Psoas muscle (tissue), 8 donors: Measurements from ENCODE around the gene ANXA8. TPM values are rescaled to one million over a fixed set of nuclear protein-coding genes. Genes with fewer than 3 reads are reported as not detected.
A peak's percentile ranks its signal among the peaks of the same experiment; 100 is the strongest.

Experiments used
- ATAC-seq, 4 donors: fragments of 200-7000 bp; cut with Tn5 transposase; one replicate each; pipeline ENCODE4 v1.9.1; 2020; ENCODE audit warnings: moderate library complexity in 3 of 4, mild to moderate bottlenecking in 2 of 4
- DNase-seq, 2 donors: peaks; one replicate each; pipeline ENCODE4 v3.0.0-alpha.2; 2020
- H3K27ac ChIP-seq: fragments of 200-600 bp; one replicate; pipeline ENCODE4 v1.8.0; 2022
- H3K27me3 ChIP-seq, 3 donors: fragments of 200-600 bp in 1 of 3; one replicate each; pipeline versions ENCODE4 v1.6.1 to v1.8.0; 2013 to 2022; ENCODE audit warnings: low read length in 2 of 3, mild to moderate bottlenecking in 2 of 3, moderate library complexity in 1 of 3; ENCODE audit not compliant: insufficient read depth in 3 of 3
- H3K36me3 ChIP-seq, 2 donors: fragments of 200-600 bp in 1 of 2; one replicate each; pipeline versions ENCODE4 v1.6.1 to v1.8.0; 2013 to 2022; ENCODE audit warnings: low read depth in 1 of 2, mild to moderate bottlenecking in 1 of 2, moderate library complexity in 1 of 2; ENCODE audit not compliant: insufficient read depth in 1 of 2
- H3K4me1 ChIP-seq: fragments of 200-600 bp; one replicate; pipeline ENCODE4 v1.8.0; 2022
- H3K4me3 ChIP-seq: fragments of 200-600 bp; one replicate; pipeline ENCODE4 v1.8.0; 2022; ENCODE audit warnings: mild to moderate bottlenecking
- H3K9me3 ChIP-seq: fragments of 200-600 bp; one replicate; pipeline ENCODE4 v1.8.0; 2022
- CTCF ChIP-seq: fragments of 200-600 bp; IDR thresholded peaks from one replicate; pipeline ENCODE4 v1.8.0; 2022; ENCODE audit warnings: antibody characterized with exemption
- WGBS, 3 donors: extraction: QIAGEN DNeasy Blood & Tissue Kit; methylation state at CpG; one replicate each; pipeline versions ENCODE4 v1.1.6 to v1.1.7; 2013; 5-methylcytosine and 5-hydroxymethylcytosine counted together
- intact Hi-C, 2 donors: fragments of 100-400 bp; cut with DNase I; formaldehyde crosslinking; loops; one replicate each; pipeline versions ENCODE4 v1.11.0 to v1.14.2; 2022
- polyA plus RNA-seq, 3 donors: library from polyadenylated mRNA; stranded (reverse); fragments of 200-250 nt; gene quantifications; one replicate each; pipeline ENCODE4 v1.2.3, GENCODE V29; 2013
- total RNA-seq, 4 donors: library from RNA; stranded (reverse); fragmentation: NEBNext Ultra II Directional in 2 of 4; extraction: Animal tissue kit (Norgen Biotek cat#: 25700) in 2 of 4; gene quantifications; one replicate each; pipeline versions ENCODE4 v1.2.1 to v1.2.4, GENCODE V29; 2021 to 2023
- donor health status: healthy with polysubstance abuse.
- donor health status: DM: no; HTN: no; CAD: no; lungs with moderate emphysema.
- donor health status: Bipolar disorder and iron deficiency.
- donor health status: healthy.
- donor health status: DM: yes; HTN: yes; CAD: no.
- donor health status: DM: no; HTN: no; CAD: no.
- donor health status: DM: no; HTN: no; CAD: no.
- donor health status: DM: yes; HTN: yes; CAD: no.

Gene ANXA8
- total and polyA plus RNA-seq, 7 donors: 0.03 to 0.17 (median 0.07) TPM; not detected in 3

GRCh38 chr10:47425813-47426419 is 58.0 kb downstream of the ANXA8 start:
- 78 to 82% (median 80%) methylated on average over 4 of the region's 4 CpGs for WGBS, 3 donors
- DNase-seq (peak in 1 of 2 donors; percentile 15), ATAC-seq (no peak)
- H3K4me1 ChIP-seq: no peaks in the 10 kb centered on the region
- no peaks in the 10 kb centered on the region for H3K27me3 ChIP-seq
- no peaks in the 10 kb centered on the region for H3K36me3 ChIP-seq
- TF ChIP-seq CTCF: no peak
- H3K27ac ChIP-seq: no peak overlapping the region
- no peaks in the 10 kb centered on the region for H3K9me3 ChIP-seq
- intact Hi-C loops: no loop called here
- no peak overlapping the region for H3K4me3 ChIP-seq

DNA sequence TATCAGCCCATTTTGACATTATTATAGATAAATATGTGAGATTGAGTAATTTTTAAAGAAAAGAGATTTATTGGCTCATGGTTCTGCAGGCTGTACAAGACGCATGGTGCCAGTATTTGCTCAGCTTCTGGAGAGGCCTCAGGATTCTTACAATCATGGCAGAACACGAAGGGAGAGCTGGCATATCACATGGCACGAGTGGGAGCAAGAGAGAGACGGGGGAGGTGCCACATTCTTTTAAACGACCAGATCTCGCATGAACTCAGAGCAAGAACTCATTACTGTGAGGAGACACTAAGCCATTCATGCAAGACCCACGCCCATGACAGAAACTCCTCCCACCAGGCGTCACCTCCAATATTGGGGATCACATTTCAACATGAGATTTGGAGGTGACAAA is 59.7 kb downstream of the ANXA8 start:
- Histone ChIP-seq H3K4me1 (no peaks in the 10 kb centered on the region), H3K27me3 (no peaks in the 10 kb centered on the region), H3K36me3 (no peaks in the 10 kb centered on the region), H3K27ac (no peak overlapping the region), H3K4me3 (no peak overlapping the region), H3K9me3 (no peaks in the 10 kb centered on the region)
- no peak for ATAC-seq
- intact Hi-C loops: no loop called here
- TF ChIP-seq CTCF: no peak
- peak in 1 of 2 donors; percentile 24 for DNase-seq
- WGBS, 3 donors: 58 to 73% (median 59%) methylated on average over 8 of the region's 8 CpGs

DNA sequence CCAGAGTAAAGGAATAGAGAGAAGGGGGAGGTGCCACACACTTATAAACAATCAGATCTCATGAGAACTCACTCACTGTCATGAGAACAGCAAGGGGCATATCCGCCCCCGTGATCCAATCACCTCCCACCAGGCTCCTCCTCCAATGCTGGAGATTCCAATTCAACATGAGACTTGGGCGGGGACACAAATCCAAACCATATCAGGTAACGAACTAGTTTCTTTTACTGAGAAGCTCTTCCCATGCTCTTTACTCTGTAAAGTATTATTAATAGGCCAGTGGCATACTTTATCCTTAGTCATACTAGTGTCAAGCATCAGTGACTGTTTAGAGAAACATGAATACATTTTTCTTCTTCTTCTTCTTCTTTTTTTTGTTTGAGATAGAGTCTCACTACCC is 60.4 kb downstream of the ANXA8 start:
- Histone ChIP-seq H3K36me3 (no peaks in the 10 kb centered on the region), H3K4me1 (no peaks in the 10 kb centered on the region), H3K27ac (no peak overlapping the region), H3K4me3 (no peak overlapping the region), H3K27me3 (no peaks in the 10 kb centered on the region), H3K9me3 (no peaks in the 10 kb centered on the region)
- peak in 1 of 4 donors; percentile 46 for ATAC-seq
- no peak for TF ChIP-seq CTCF
- no peak for DNase-seq
- WGBS, 3 donors: 63 to 82% (median 68%) methylated on average over 4 of the region's 4 CpGs
- intact Hi-C loops: no loop called here

- Histone ChIP-seq H3K27ac (no peak overlapping the region), H3K27me3 (no peaks in the 10 kb centered on the region), H3K36me3 (no peaks in the 10 kb centered on the region), H3K9me3 (no peaks in the 10 kb centered on the region), H3K4me3 (no peak overlapping the region), H3K4me1 (no peaks in the 10 kb centered on the region)
- no peak for TF ChIP-seq CTCF
- no peak for ATAC-seq
- 78 to 90% (median 81%) methylated on average over 5 to 7 of the region's 7 CpGs for WGBS, 3 donors
- intact Hi-C loops: no loop called here
- DNase-seq: no peak
Observed at GRCh38 chr10:47421057-47421952, 62.6 kb downstream of the ANXA8 start.
